Astrocyte (in vitro differentiated cells and primary cell): ENCODE results near the gene HSPG2. TPM values are rescaled to one million over a fixed set of nuclear protein-coding genes. Genes with fewer than 3 reads are reported as not detected.

ENCODE experiments used
- DNase-seq: peaks from one replicate; pipeline ENCODE4 v3.0.0-alpha.2; 2010; ENCODE audit warnings: low read depth
- FAIRE-seq: peaks from 2 replicates; lab custom pipeline; 2011; peaks lifted over from hg19 to GRCh38; lab: Jason Lieb, UNC
- H2AFZ ChIP-seq: 2 replicates; pipeline ENCODE4 v1.6.0; 2012; ENCODE audit warnings: low read depth, low read length, inconsistent platforms
- H3K27ac ChIP-seq: 2 replicates; pipeline ENCODE4 v1.5.1; 2011; ENCODE audit warnings: low read depth, low read length, inconsistent platforms
- H3K27me3 ChIP-seq: 2 replicates; pipeline ENCODE4 v1.6.0; 2011; ENCODE audit warnings: low read length, inconsistent platforms; ENCODE audit not compliant: insufficient read depth
- H3K36me3 ChIP-seq: 2 replicates; pipeline ENCODE4 v1.5.1; 2011; ENCODE audit warnings: low read length, inconsistent platforms; ENCODE audit not compliant: insufficient read depth
- H3K4me1 ChIP-seq: 2 replicates; pipeline ENCODE4 v1.5.1; 2011; ENCODE audit warnings: low read length, inconsistent platforms; ENCODE audit not compliant: insufficient read depth
- H3K4me2 ChIP-seq: 2 replicates; pipeline ENCODE4 v1.6.0; 2012; ENCODE audit warnings: low read length, inconsistent platforms
- H3K4me3 ChIP-seq: 2 replicates; pipeline ENCODE4 v1.5.1; 2011; ENCODE audit warnings: low read depth, mild to moderate bottlenecking, low read length, inconsistent platforms; ENCODE audit not compliant: insufficient read depth
- H3K79me2 ChIP-seq: 2 replicates; pipeline ENCODE4 v1.6.0; 2012; ENCODE audit warnings: mild to moderate bottlenecking, low read length, inconsistent platforms; ENCODE audit not compliant: insufficient read depth
- H3K9ac ChIP-seq: 2 replicates; pipeline ENCODE4 v1.6.0; 2012; ENCODE audit warnings: mild to moderate bottlenecking, low read length, inconsistent platforms
- H3K9me3 ChIP-seq: 2 replicates; pipeline ENCODE4 v1.5.1; 2012; ENCODE audit warnings: low read depth, mild to moderate bottlenecking, low read length, inconsistent platforms; ENCODE audit not compliant: insufficient read depth
- H4K20me1 ChIP-seq: 2 replicates; pipeline ENCODE4 v1.6.0; 2012; ENCODE audit warnings: low read length, inconsistent platforms; ENCODE audit not compliant: insufficient read depth
- H3K27ac Mint-ChIP-seq: one replicate; pipeline ENCODE4 v1.8.0; 2021; ENCODE audit warnings: mild to moderate bottlenecking, mixed read lengths; ENCODE audit not compliant: unreplicated experiment
- H3K27me3 Mint-ChIP-seq: one replicate; pipeline ENCODE4 v1.8.0; 2021; ENCODE audit warnings: low read depth, mixed read lengths; ENCODE audit not compliant: unreplicated experiment
- H3K36me3 Mint-ChIP-seq: one replicate; pipeline ENCODE4 v1.8.0; 2021; ENCODE audit warnings: low read depth, mixed read lengths; ENCODE audit not compliant: unreplicated experiment
- H3K4me1 Mint-ChIP-seq: one replicate; pipeline ENCODE4 v1.8.0; 2021; ENCODE audit warnings: low read depth, mixed read lengths; ENCODE audit not compliant: unreplicated experiment
- H3K4me3 Mint-ChIP-seq: one replicate; pipeline ENCODE4 v1.8.0; 2021; ENCODE audit warnings: mild to moderate bottlenecking, moderate library complexity, mixed read lengths; ENCODE audit not compliant: unreplicated experiment
- H3K9me3 Mint-ChIP-seq: one replicate; pipeline ENCODE4 v1.8.0; 2021; ENCODE audit warnings: mild to moderate bottlenecking, mixed read lengths; ENCODE audit not compliant: unreplicated experiment
- CTCF ChIP-seq: IDR thresholded peaks from 2 replicates; pipeline ENCODE4 v1.5.1; 2011; ENCODE audit warnings: low read depth, mild to moderate bottlenecking, inconsistent platforms, low read length, moderate library complexity; ENCODE audit not compliant: insufficient read depth
- EZH2 ChIP-seq: IDR thresholded peaks from 2 replicates; pipeline ENCODE4 v1.6.1; 2012; ENCODE audit warnings: mild to moderate bottlenecking, low read length, inconsistent platforms; ENCODE audit not compliant: insufficient read depth
- total RNA-seq: library from RNA; stranded (reverse); gene quantifications from 2 replicates; pipeline ENCODE4 v1.2.1, GENCODE V29; 2021

The HSPG2 gene
- total RNA-seq, 1 donor from 2014 or later: 249 TPM

GRCh38 chr1:21885236-21886037, 51.7 kb downstream of the HSPG2 start:
- Histone ChIP-seq H3K27me3 (no peaks in the 10 kb centered on the region), H3K9ac (no peak overlapping the region), H3K4me2 (no peak overlapping the region), H3K36me3 (peaks cover 20% of the 10 kb centered on the region), H2AFZ (no peak overlapping the region), H3K4me1 (no peaks in the 10 kb centered on the region), H3K27ac (no peak overlapping the region), H3K4me3 (no peak overlapping the region), H3K79me2 (no peaks in the 10 kb centered on the region), H4K20me1 (peaks cover 10% of the 10 kb centered on the region), H3K9me3 (no peaks in the 10 kb centered on the region)
- Mint-ChIP-seq H3K4me1 (no peaks in the 10 kb centered on the region), H3K36me3 (peaks cover 35% of the 10 kb centered on the region), H3K27me3 (no peaks in the 10 kb centered on the region), H3K27ac (no peak overlapping the region), H3K4me3 (no peak overlapping the region), H3K9me3 (no peaks in the 10 kb centered on the region)
- FAIRE-seq (no peak), DNase-seq (no peak)
- TF ChIP-seq CTCF: no peak

- no peaks in the 10 kb centered on the region for H3K9me3 ChIP-seq
- no peaks in the 10 kb centered on the region for H3K27me3 ChIP-seq
- no peak for DNase-seq
- H3K4me3 Mint-ChIP-seq: no peak overlapping the region
- H3K4me1 Mint-ChIP-seq: no peaks in the 10 kb centered on the region
- H3K79me2 ChIP-seq: no peaks in the 10 kb centered on the region
- no peak overlapping the region for H3K9ac ChIP-seq
- no peak for FAIRE-seq
- no peaks in the 10 kb centered on the region for H3K27me3 Mint-ChIP-seq
- peaks cover 30% of the 10 kb centered on the region for H3K36me3 Mint-ChIP-seq
- H3K36me3 ChIP-seq: peaks cover 21% of the 10 kb centered on the region
- peaks cover 10% of the 10 kb centered on the region for H4K20me1 ChIP-seq
- no peaks in the 10 kb centered on the region for H3K9me3 Mint-ChIP-seq
- no peak overlapping the region for H3K4me2 ChIP-seq
- TF ChIP-seq CTCF (no peak), EZH2 (no peak)
- no peaks in the 10 kb centered on the region for H3K4me1 ChIP-seq
- H3K27ac Mint-ChIP-seq: no peak overlapping the region
- H3K4me3 ChIP-seq: no peak overlapping the region
- H2AFZ ChIP-seq: no peak overlapping the region
- no peak overlapping the region for H3K27ac ChIP-seq
Observed at GRCh38 chr1:21884456-21885235, 52.5 kb downstream of the HSPG2 start.
